SJSA1 (cell line): ENCODE data around the gene RGS18. TPM values are rescaled to one million over a fixed set of nuclear protein-coding genes. Genes with fewer than 3 reads are reported as not detected.

Source experiments
- total RNA-seq: library from RNA; depleted of rRNA; stranded (reverse); fragments of >200 nt; shearing (Covaris generic); gene quantifications from 2 replicates; pipeline ENCODE4 v1.2.3, GENCODE V29; 2014; rRNA removed

Gene RGS18
- total RNA-seq, 1 experiment from 2014 or later, result not detected

Other genes with a start within 250 kb of the RGS18 start
- gene RGS21, start 158.5 kb downstream of the RGS18 start, total RNA-seq, result not detected in 2 replicates